Measurements from ENCODE around the gene ERH. TPM values are rescaled to one million over a fixed set of nuclear protein-coding genes. Genes with fewer than 3 reads are reported as not detected.

The ERH gene
- total RNA-seq, 1 donor from 2014 or later, result 153 TPM

Other genes with a start within 250 kb of the ERH start
- 28.1 TPM for gene DCAF5, start 245.2 kb downstream of the ERH start, total RNA-seq
- 12.2 TPM for gene EXD2, start 206.8 kb downstream of the ERH start, total RNA-seq
- 1.00 TPM for gene GALNT16, start 138.1 kb downstream of the ERH start, total RNA-seq
- gene SLC39A9, start 393 bp upstream of the ERH start, total RNA-seq, result 41.3 TPM
- not detected for gene PLEKHD1, start 86.4 kb upstream of the ERH start, total RNA-seq
- not detected for gene CCDC177, start 176.6 kb upstream of the ERH start, total RNA-seq
- gene SUSD6, start 213.3 kb upstream of the ERH start, total RNA-seq, result 35.2 TPM